PFSK-1 (cell line): ENCODE data around the gene EPAS1.

Experiments
- FOXP2 ChIP-seq: optimal IDR thresholded peaks from 2 replicates; pipeline ENCODE3; 2011; ENCODE audit warnings: borderline replicate concordance, control low read depth, inconsistent platforms; ENCODE audit not compliant: insufficient read depth; ENCODE audit errors: extremely low read length, extremely low read depth
- POLR2AphosphoS5 ChIP-seq: IDR thresholded peaks from 2 replicates; pipeline ENCODE4 v1.6.1; 2012; ENCODE audit warnings: low read depth, mild to moderate bottlenecking, control low read depth, low read length, moderate library complexity
- REST ChIP-seq, 2 experiments: IDR thresholded peaks; 2 replicates each; pipeline versions ENCODE4 v1.6.1 to v1.8.0; 2011 to 2012; ENCODE audit warnings: low read depth in 2 of 2, low read length in 2 of 2, control low read depth in 1 of 2, inconsistent platforms in 1 of 2, mild to moderate bottlenecking in 1 of 2, moderate library complexity in 1 of 2; ENCODE audit not compliant: insufficient read depth in 1 of 2
- SIN3A ChIP-seq: IDR thresholded peaks from 2 replicates; pipeline ENCODE4 v1.6.1; 2012; ENCODE audit warnings: mild to moderate bottlenecking, low read length, moderate library complexity, borderline replicate concordance; ENCODE audit not compliant: insufficient read depth
- TAF1 ChIP-seq: IDR thresholded peaks from 2 replicates; pipeline ENCODE4 v1.6.1; 2012; ENCODE audit warnings: low read length, control low read depth, borderline replicate concordance; ENCODE audit not compliant: insufficient read depth

GRCh38 chr2:46421361-46421760, 124.2 kb downstream of the EPAS1 start:
- no peak for TF ChIP-seq POLR2AphosphoS5
- TF ChIP-seq TAF1: no peak
- TF ChIP-seq REST (IDR thresholded peaks at IDR 0.05; ENCODE audit: insufficient read depth in 1 of 2, low read depth in 2 of 2, low read length in 2 of 2): no peak
- no peak for TF ChIP-seq SIN3A
- no peak for TF ChIP-seq FOXP2
